GM21528 (cell line): ENCODE measurements around the gene DNAL4.

Experiments used
- ATAC-seq: cut with Tn5 transposase; IDR thresholded peaks from one replicate; pipeline ENCODE4 v1.9.1; 2021; ENCODE audit warnings: mild to moderate bottlenecking, moderate library complexity; ENCODE audit not compliant: unreplicated experiment, low FRiP score

The DNAL4 gene

DNA sequence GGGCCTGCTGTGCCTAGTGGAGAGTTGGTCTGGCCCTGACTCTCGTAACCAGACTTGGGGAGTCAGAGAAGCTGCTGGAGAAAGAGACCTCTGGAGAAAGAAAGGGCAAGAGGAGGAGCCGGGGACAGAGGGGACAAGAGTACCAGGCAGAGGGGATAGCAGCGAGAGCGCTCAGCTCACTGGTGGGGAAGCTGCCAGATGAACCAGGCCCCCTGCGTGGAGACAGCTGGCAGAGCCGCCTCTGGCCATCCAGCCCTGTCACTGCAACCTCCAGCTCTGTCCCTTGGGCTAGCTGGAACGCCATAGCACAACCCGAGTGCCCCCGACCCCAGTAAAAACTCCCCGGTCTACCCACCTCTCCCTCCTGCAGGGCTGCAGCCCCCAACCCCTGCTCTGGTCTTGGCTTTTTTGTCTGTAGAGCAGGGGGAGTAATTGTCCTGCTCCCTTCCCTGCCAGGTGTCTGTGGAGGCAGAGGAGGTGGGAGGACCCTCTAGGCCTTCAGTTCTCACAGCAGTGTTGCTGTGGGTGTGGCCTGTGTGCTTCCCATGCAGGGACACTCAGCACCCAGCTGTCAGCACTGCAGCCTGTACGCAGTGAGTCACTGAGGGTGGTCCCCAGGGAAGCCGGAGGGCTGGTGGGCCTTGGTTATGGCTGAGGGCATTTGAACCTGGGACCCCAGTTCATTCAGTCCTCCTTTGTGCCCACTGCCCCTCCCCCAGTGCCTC is 33.3 kb downstream of the DNAL4 start:
- ATAC-seq: no peak

DNA sequence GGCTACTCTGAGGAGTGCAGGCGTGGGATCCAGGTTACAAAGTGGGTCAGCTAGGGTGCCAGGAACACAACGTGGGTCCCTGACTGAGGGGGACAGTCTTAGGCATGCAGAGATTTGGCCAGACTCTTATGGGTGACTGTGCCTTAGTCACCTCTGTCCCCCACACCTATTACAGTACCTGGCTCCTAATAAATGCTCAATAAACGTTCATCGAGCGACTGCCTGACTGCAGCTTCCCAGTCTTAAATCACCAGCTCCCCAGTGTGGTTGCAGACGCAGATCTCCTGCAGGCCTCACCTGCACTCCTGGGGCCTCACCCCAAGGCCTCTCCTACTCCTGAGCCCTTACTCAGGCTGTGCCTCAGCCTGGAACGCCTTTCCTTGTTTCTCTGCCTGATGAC is 34.9 kb downstream of the DNAL4 start:
- no peak for ATAC-seq

- ATAC-seq: no peak
Measured at GRCh38 chr22:38758276-38758945, 35.5 kb downstream of the DNAL4 start.

DNA sequence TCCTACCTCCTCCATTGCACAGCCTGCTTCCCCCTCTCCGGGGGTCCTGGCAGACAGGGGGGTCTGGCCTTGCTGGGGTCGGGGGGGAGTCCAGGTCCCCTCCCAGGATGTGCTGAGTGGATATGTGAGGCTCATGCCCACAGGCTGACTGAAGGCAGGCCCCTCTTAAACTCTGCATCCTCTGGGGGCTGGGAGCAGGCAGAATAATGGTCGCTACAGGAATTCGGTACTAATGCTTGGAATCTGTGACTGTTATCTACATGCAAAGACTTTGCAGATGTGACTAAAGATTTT is 36.5 kb downstream of the DNAL4 start:
- ATAC-seq: no peak

GRCh38 chr22:38756711-38757463 is 37.1 kb downstream of the DNAL4 start:
- no peak for ATAC-seq

DNA sequence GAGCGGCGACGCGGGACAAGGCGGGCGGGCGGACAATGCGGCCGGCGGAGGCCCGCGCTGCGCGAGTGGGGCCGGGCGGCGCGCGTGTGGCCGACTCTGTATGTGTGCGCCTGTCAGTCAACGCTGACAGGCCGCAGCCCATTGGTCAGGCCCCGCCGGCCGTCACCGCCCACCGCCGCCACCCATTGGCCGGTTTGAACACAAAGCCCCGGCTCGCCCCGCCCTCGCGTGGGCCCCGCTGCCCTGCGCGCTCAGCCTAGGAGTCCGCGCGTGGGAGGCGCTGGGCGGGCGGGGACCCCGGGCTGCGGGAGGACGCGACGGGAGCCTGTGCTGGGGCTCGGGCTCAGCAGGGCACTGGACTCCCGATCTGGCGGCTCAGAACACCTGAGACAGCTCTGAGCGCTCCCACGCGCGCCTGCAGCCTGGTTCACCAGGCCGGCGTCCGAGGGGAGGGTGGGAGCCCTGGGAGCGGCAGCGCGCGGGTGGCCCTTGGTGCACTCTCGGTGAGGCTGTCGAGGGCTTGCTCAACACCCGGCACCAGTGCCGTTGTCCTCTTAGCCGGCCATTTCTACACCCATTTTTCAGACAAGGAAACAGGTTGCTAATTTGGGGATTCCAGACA is 37.9 kb downstream of the DNAL4 start, which contains the start of gene SUN2:
SUN2 (minus strand) TSS at position 88 of the 622 bp plus-strand sequence. CDS start 3,370 bp downstream, outside the sequence.
- ATAC-seq: peak; percentile 52

GRCh38 chr22:38755155-38755910 is 38.6 kb downstream of the DNAL4 start:
- peak; percentile 23 for ATAC-seq

DNA sequence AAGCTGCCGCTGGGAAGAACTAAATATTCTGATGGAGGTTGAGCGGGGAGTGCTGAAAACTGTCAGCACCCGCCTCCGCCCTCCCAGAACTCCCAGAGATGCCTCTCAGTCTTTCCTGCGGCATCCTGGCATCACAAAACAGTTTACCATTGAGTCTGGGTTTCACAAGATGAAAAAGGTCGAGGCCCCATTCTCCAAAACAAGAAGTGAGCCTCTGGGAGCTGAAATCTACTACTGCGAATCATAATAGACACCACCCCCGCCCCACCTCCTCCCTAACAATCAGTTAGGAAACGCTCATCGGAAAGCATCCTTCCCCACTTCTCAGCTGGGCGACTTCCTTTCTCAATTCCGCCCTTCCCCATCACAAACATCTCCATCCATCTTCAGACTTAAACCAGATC is 39.2 kb downstream of the DNAL4 start:
- ATAC-seq: no peak

DNA sequence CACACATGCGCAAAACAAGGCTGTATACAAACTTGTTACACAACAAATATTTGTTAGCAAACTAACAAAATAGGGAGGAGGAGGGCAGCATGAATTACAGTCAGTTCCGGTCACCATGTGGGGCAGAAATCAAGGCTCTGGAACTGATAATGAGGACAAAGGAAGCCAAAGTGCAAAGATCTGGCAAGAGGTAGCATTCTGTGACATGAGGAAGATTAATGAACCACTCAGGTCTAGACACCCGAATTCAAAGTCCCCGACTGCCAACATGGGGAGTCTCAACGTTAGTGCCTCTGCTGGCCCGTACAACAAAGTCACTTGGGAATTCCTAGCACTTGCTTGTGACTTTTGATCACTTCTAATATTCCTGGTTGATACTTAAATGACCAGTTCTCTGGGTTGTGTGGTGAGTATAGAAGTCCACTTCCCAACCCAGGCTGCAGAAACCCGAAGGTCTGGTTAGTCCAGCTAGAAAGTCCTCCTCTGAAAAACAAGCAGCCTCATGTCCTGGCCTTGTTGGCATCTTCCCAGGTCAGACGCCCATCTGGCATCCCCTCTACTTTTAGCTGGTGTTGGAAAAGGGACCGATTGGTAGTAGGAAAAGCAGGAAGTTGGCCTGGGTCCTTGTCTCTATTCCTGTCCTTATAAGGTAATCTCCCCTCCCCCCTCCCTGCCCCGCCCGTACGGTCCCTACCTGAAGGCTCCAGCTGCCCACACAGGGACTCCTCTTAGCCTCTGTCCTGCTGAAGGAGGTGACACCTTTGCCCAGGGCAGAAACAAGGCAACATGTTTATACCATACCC is 39.8 kb downstream of the DNAL4 start:
- no peak for ATAC-seq

- ATAC-seq: no peak
Measured at GRCh38 chr22:38751422-38752346, 42.3 kb downstream of the DNAL4 start.

DNA sequence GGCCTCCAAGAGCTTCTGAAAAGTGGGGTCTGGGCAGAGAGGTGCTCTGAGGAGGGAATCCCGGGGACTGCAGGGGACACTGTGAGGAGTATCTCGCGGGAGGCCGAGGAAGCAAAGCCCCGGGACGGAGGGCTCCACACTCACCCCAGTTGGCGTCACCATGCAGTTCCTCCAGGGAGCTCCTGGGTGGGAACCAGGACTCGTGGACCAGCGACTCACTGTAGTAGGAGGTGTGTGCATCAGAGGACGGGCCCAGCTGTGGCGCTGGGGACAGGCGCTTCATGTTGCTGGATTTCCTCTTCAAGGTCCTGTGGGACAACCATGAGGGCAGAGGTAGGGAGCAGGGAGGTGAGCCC is 42.9 kb downstream of the DNAL4 start:
- no peak for ATAC-seq

DNA sequence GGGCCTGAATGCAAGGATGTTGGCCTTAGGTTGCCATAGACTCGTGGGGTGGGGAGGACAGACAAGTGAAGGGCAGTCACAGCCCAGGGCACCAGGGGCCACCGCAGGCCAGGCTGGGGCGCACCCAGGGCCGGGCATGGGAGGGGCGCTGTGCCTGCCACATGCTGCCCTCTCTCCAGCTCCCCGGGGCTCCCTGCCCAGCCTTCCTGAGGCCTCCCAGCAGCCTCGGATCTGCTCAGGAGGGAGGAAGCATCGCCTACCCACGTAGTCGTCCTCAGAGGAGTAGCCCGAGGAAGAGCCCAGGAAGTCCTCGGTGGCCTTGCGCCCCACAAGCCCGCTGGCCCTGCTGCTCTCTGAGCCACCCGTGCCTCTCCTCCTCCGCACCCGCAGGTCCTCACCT is 43.3 kb downstream of the DNAL4 start:
- no peak for ATAC-seq

- ATAC-seq: no peak
Measured at GRCh38 chr22:38750104-38750503, 43.8 kb downstream of the DNAL4 start.

GRCh38 chr22:38748487-38749136 is 45.3 kb downstream of the DNAL4 start:
- no peak for ATAC-seq

DNA sequence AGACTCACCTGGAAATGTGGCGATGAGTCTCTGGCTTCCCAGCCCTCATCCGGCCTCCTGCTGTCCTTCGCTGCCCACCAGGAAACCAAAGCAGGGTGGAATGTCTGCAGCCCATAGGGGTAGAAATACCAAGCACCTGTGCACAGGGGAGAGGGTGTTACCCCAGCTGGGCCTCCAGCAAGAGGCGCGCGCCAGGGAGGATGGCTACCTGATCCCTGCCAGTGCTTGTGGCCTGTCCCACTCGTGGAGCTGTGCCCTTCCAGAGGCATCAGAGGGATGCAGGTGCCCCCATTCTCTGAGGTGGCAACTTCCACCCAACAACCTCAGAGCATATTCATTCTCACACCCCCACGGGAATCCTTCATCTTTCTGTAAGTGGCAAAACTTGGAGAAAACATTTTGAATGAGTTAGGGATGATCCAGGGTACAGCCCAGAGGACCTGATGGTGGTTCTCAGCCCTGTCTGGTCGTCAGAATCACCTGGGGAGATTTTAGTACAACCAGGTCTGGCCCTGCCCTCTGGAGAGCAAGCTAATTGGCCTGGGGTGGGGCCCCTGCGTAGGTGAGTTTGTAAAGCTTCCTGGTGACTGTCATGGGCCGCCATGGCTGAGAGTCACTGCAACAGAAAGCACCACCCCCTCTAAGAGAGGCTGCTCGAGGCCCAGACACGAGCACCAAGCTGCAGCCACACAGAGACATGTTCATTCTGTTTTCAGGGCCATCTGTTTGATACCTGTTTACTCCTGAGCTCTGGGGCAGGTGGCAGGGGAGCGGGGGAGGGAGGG is 48.1 kb downstream of the DNAL4 start:
- ATAC-seq: no peak

GRCh38 chr22:38744981-38745380 is 49.0 kb downstream of the DNAL4 start:
- no peak for ATAC-seq

DNA sequence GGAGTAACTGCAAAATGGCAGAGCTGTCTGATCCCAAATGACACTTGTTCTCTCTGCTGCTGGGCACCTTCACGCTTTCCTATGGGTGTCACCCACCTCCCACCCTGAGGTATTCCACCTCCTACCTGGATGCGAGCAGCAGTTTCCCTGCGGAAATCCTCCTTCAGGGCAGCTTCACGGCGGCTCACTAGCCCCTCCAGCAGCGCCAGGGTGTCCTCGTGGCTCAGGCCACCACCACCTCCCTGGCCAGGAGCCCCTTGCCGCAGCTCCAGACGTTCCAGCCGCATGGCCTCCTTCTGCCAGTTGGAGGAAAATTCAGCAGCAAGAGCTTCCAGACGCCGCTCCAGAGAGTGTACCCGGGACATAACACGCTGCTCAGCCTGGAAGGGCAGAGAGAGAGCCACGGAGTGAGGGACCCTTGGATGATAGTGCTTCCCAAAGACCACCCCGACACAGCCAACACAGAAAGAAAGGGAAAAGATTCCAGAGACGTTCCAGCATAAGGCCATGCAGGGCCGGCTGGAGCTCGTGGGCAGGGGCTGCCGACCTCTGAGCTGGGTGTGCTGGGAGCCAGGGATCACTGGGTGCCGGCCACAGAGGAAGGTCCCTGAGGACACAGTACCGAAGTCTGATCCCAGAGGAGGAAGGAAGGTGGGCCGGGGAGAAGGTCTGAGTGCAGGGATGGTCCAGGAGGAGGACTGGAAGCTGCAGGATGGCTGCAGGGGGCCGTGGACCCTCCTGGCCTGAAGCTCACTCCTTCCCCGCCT is 51.6 kb downstream of the DNAL4 start:
- no peak for ATAC-seq
